ENCODE measurements around the gene EEFSEC. TPM values are rescaled to one million over a fixed set of nuclear protein-coding genes. Genes with fewer than 3 reads are reported as not detected.

The EEFSEC gene
- total RNA-seq, 3 donors from 2014 or later: 9.7 to 10.9 (median 10.8) TPM

- H3K9me3 ChIP-seq: no peaks in the 10 kb centered on the region
- no peak overlapping the region for H3K4me3 ChIP-seq
- DNase-seq (no peak), ATAC-seq (no peak)
- intact Hi-C loops (cut with DNase I, micrococcal nuclease): no loop called here
- TF ChIP-seq, protein P1, sequence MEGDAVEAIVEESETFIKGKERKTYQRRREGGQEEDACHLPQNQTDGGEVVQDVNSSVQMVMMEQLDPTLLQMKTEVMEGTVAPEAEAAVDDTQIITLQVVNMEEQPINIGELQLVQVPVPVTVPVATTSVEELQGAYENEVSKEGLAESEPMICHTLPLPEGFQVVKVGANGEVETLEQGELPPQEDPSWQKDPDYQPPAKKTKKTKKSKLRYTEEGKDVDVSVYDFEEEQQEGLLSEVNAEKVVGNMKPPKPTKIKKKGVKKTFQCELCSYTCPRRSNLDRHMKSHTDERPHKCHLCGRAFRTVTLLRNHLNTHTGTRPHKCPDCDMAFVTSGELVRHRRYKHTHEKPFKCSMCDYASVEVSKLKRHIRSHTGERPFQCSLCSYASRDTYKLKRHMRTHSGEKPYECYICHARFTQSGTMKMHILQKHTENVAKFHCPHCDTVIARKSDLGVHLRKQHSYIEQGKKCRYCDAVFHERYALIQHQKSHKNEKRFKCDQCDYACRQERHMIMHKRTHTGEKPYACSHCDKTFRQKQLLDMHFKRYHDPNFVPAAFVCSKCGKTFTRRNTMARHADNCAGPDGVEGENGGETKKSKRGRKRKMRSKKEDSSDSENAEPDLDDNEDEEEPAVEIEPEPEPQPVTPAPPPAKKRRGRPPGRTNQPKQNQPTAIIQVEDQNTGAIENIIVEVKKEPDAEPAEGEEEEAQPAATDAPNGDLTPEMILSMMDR (IDR thresholded peaks at IDR 0.05): no peak
- H3K4me1 ChIP-seq (ENCODE audit: low read depth): no peaks in the 10 kb centered on the region
- no peaks in the 10 kb centered on the region for H3K36me3 ChIP-seq (ENCODE audit: low read depth)
These were observed 26.2 kb downstream of the EEFSEC start for GRCh38 chr3:128179484-128179819.

DNA sequence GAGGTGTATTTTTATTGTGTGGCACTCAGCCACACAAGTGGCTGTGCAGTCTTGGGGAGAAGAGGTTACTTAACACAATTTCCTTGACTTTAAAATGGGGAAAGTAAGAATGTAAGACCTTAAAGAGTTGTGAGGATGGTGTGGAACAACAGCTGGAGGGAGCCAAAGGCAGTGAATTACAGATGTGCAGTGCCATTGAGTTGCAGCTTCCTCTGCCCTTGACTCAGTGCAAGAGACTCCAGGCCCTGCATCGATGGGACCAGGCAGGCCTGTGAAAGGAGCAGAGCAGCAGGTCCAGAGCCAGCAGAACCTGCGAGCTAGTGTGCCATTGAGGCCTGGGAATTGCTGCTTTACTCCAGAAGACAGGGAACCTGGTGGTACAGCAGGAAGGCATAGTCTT is 27.2 kb downstream of the EEFSEC start:
- H3K36me3 ChIP-seq (ENCODE audit: low read depth): no peaks in the 10 kb centered on the region
- H3K4me3 ChIP-seq: no peak overlapping the region
- no peaks in the 10 kb centered on the region for H3K4me1 ChIP-seq (ENCODE audit: low read depth)
- TF ChIP-seq, protein P1 (IDR thresholded peaks at IDR 0.05): no peak
- intact Hi-C loops (cut with DNase I, micrococcal nuclease): no loop called here
- ATAC-seq: no peak
- DNase-seq: no peak
- H3K9me3 ChIP-seq: no peaks in the 10 kb centered on the region

DNA sequence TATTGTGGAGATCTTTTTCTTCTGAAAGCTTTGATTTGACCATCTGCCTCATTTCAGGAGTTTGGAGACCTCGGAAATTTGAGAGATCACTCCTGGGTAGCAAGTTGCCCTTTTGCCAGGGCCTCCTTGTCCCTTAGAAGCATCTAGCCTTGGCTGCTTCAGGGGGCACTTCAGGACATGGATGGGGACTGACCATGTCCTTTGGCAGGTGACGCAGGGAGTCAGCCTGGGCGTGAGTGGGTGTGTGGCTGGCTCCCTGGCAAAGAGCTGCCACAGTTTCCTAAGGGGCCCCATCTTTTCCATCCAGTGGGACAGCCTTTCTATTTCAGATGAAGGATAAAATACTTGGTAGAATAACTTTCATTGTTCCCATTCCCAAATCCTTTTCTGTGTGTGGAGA is 27.6 kb downstream of the EEFSEC start:
- TF ChIP-seq, protein P1 (IDR thresholded peaks at IDR 0.05): no peak
- Histone ChIP-seq H3K9me3 (no peaks in the 10 kb centered on the region), H3K36me3 (ENCODE audit: low read depth) (no peaks in the 10 kb centered on the region), H3K4me1 (ENCODE audit: low read depth) (no peaks in the 10 kb centered on the region), H3K4me3 (no peak overlapping the region)
- DNase-seq: no peak
- ATAC-seq: no peak
- intact Hi-C loops (cut with DNase I, micrococcal nuclease): no loop called here

DNA sequence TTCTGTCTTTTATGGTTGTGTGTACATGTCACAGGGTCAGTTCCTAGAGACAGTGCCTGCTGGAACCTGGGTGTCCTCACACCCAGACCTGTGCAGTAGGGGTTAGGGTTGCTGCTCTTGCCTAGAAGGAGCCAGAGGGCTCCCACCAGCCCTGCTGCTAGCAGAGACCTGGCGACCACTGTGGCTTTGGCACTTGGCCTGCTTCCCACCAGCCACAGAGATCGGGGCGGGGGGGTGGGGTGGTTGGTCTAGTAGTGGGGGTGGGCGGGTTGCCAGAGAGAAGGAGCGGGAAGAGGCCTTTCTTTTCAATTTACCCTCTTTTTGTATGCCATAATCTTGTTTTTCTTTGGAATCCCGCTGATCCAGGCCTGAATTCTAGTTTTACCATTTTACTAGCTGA is 29.4 kb downstream of the EEFSEC start:
- no peaks in the 10 kb centered on the region for H3K4me1 ChIP-seq (ENCODE audit: low read depth)
- no peaks in the 10 kb centered on the region for H3K9me3 ChIP-seq
- no peak overlapping the region for H3K4me3 ChIP-seq
- no peaks in the 10 kb centered on the region for H3K36me3 ChIP-seq (ENCODE audit: low read depth)
- no peak for ATAC-seq
- intact Hi-C loops (cut with DNase I, micrococcal nuclease): no loop called here
- TF ChIP-seq, protein P1 (IDR thresholded peaks at IDR 0.05): no peak
- no peak for DNase-seq

DNA sequence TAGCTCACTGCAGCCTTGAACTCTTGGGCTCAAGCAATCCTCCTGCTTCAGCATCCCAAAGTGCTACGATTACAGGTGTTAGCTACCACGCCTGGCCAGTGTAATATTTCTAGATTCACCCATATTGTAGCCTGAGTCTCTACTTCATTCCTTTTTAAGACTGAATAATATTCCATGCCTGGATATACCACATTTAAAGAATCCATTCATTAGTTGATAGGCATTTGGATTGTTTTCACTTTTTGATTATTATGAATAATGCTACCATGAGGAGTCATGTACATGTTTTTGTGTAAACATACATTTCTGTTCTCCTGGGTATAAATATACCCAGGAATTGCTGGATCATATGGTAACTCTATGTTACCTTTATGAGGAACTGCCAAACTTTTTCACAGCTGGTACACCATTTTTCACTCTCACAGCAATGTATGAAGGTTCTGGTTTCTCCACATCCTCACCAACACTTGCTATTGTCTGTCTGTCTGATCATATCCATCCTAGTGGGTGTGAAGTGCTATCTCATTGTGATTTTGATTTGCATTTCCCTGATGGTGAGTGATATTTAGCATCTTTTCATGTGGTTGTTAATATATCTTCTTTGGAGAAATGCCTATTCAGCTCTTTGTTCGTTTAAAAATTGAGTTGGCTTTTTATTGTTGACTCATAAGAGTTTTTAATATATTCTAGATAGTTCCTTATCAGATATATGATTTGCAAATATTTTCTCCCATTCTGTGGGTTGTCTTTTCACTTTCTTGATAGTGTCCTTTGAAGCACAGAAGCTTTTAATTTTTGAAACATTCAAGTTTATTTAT is 32.6 kb downstream of the EEFSEC start:
- intact Hi-C loops (cut with DNase I, micrococcal nuclease): no loop called here
- Histone ChIP-seq H3K4me1 (ENCODE audit: low read depth) (no peaks in the 10 kb centered on the region), H3K9me3 (no peaks in the 10 kb centered on the region), H3K36me3 (ENCODE audit: low read depth) (no peaks in the 10 kb centered on the region), H3K4me3 (no peak overlapping the region)
- ATAC-seq (no peak), DNase-seq (no peak)
- TF ChIP-seq, protein P1 (IDR thresholded peaks at IDR 0.05): no peak

All from mucosa of descending colon (tissue), 3 donors.